GM06990 (cell line): ENCODE results near the gene RNF167.

Experiments used
- DNase-seq: peaks from one replicate; pipeline ENCODE4 v3.0.0-alpha.2; 2011; ENCODE audit not compliant: insufficient read length; ENCODE audit errors: extremely low read depth
- H3K27me3 ChIP-seq: replicated peaks from 2 replicates; pipeline ENCODE4 v1.6.0; 2011; ENCODE audit warnings: low read length; ENCODE audit not compliant: control insufficient read depth, insufficient read depth
- H3K36me3 ChIP-seq: 2 replicates; pipeline ENCODE4 v1.5.1; 2011; ENCODE audit warnings: low read length; ENCODE audit not compliant: control insufficient read depth, insufficient read depth
- H3K4me3 ChIP-seq: replicated peaks from 2 replicates; pipeline ENCODE4 v1.5.1; 2011; ENCODE audit warnings: low read depth, mild to moderate bottlenecking, control low read depth, low read length
- CTCF ChIP-seq: IDR thresholded peaks from 2 replicates; pipeline ENCODE4 v1.5.1; 2011; ENCODE audit warnings: low read length, control low read depth, mild to moderate bottlenecking, inconsistent platforms; ENCODE audit not compliant: insufficient read depth, poor library complexity, severe bottlenecking

The RNF167 gene

GRCh38 chr17:4948166-4948930 lies 8.3 kb downstream of the RNF167 start, which contains the start of gene PFN1:
Gene PFN1, minus strand, starts transcription at chr17:4948530. Its CDS starts 136 bp downstream, at chr17:4948394.
- peak; percentile 91 for DNase-seq
- Histone ChIP-seq H3K36me3 (peaks cover 21% of the 10 kb centered on the region), H3K27me3 (no peaks in the 10 kb centered on the region), H3K4me3 (peak within 1 kb of the TSS; percentile 100)
- TF ChIP-seq CTCF = no peak

- peaks cover 21% of the 10 kb centered on the region for H3K36me3 ChIP-seq
- no peak for TF ChIP-seq CTCF
- no peaks in the 10 kb centered on the region for H3K27me3 ChIP-seq
- peak; percentile 94 for DNase-seq
- peak overlapping the region; percentile 100 for H3K4me3 ChIP-seq
These were observed 8.9 kb downstream of the RNF167 start for GRCh38 chr17:4948931-4949320.

- DNase-seq = peak; percentile 91
- Histone ChIP-seq H3K4me3 (peak overlapping the region; percentile 100), H3K36me3 (peaks cover 20% of the 10 kb centered on the region), H3K27me3 (no peaks in the 10 kb centered on the region)
- TF ChIP-seq CTCF = no peak
These were observed 9.4 kb downstream of the RNF167 start for GRCh38 chr17:4949321-4950074.

- H3K27me3 ChIP-seq = no peaks in the 10 kb centered on the region
- peak overlapping the region; percentile 100 for H3K4me3 ChIP-seq
- no peak for TF ChIP-seq CTCF
- H3K36me3 ChIP-seq = peaks cover 16% of the 10 kb centered on the region
- DNase-seq = no peak
These were observed 10.1 kb downstream of the RNF167 start for GRCh38 chr17:4950075-4950745.

GRCh38 chr17:4950746-4951204 lies 10.7 kb downstream of the RNF167 start, which contains the start of gene ENO3:
Gene ENO3, plus strand, starts transcription at chr17:4951119. Its CDS starts 711 bp downstream, at chr17:4951830.
- no peak for TF ChIP-seq CTCF
- DNase-seq = no peak
- Histone ChIP-seq H3K36me3 (peaks cover 12% of the 10 kb centered on the region), H3K27me3 (no peaks in the 10 kb centered on the region), H3K4me3 (peak within 1 kb of the TSS; percentile 100)
